SK-N-SH treated with all-trans-retinoic acid at 6 μM for 48 hours (cell line): ENCODE results near the gene SLC4A4.

Experiments
- ATAC-seq: fragments of 200-7000 bp; cut with Tn5 transposase; 3 replicates; pipeline ENCODE4 v1.9.1; 2020; ENCODE audit warnings: mild to moderate bottlenecking, moderate library complexity
- ARNTL ChIP-seq: fragments of 450-650 bp; formaldehyde crosslinking; IDR thresholded peaks from 2 replicates; pipeline ENCODE4 v1.5.0; 2020; ENCODE audit warnings: low read depth, mild to moderate bottlenecking, moderate library complexity, borderline replicate concordance
- BACH2 ChIP-seq: fragments of 250-450 bp; sonication (Bioruptor Pico); IDR thresholded peaks from 2 replicates; pipeline ENCODE4 v1.9.0; 2021; ENCODE audit warnings: mild to moderate bottlenecking, borderline replicate concordance
- CSDC2 ChIP-seq: fragments of 250-450 bp; sonication (Bioruptor Pico); IDR thresholded peaks from 2 replicates; pipeline ENCODE4 v1.5.0; 2020; ENCODE audit warnings: mild to moderate bottlenecking, moderate library complexity
- ESRRG ChIP-seq: fragments of 250-450 bp; sonication (Bioruptor Pico); IDR thresholded peaks from 2 replicates; pipeline ENCODE4 v1.6.1; 2021; ENCODE audit warnings: mild to moderate bottlenecking
- GLIS3 ChIP-seq: fragments of 250-450 bp; sonication (Bioruptor Pico); IDR thresholded peaks from 2 replicates; pipeline ENCODE4 v1.5.0; 2020; ENCODE audit warnings: mild to moderate bottlenecking, moderate library complexity
- ISL1 ChIP-seq: fragments of 250-450 bp; sonication (Bioruptor Pico); IDR thresholded peaks from 2 replicates; pipeline ENCODE4 v2.1.2; 2022; ENCODE audit warnings: mild to moderate bottlenecking, moderate library complexity
- OSR1 ChIP-seq: fragments of 250-450 bp; sonication (Bioruptor Pico); IDR thresholded peaks from 2 replicates; pipeline ENCODE4 v1.8.0; 2022; ENCODE audit warnings: moderate library complexity, mild to moderate bottlenecking, inconsistent platforms
- RARB ChIP-seq: fragments of 250-450 bp; sonication (Bioruptor Pico); IDR thresholded peaks from 2 replicates; pipeline ENCODE4 v1.8.0; 2021; ENCODE audit warnings: mild to moderate bottlenecking, moderate library complexity
- SNAI2 ChIP-seq: fragments of 250-450 bp; sonication (Bioruptor Pico); IDR thresholded peaks from 2 replicates; pipeline ENCODE4 v1.5.0; 2020; ENCODE audit warnings: mild to moderate bottlenecking, moderate library complexity
- TCF4 ChIP-seq: fragments of 250-450 bp; sonication (Bioruptor Pico); IDR thresholded peaks from 2 replicates; pipeline ENCODE4 v1.8.0; 2021; ENCODE audit warnings: mild to moderate bottlenecking, moderate library complexity, borderline replicate concordance
- ZC3H10 ChIP-seq: fragments of 250-450 bp; sonication (Bioruptor Pico); IDR thresholded peaks from 2 replicates; pipeline ENCODE4 v1.5.1; 2021; ENCODE audit warnings: mild to moderate bottlenecking, moderate library complexity
- ZFP3 ChIP-seq: fragments of 250-450 bp; sonication (Bioruptor Pico); IDR thresholded peaks from 2 replicates; pipeline ENCODE4 v1.5.0; 2020; ENCODE audit warnings: mild to moderate bottlenecking, moderate library complexity
- ZFP30 ChIP-seq: fragments of 450-650 bp; formaldehyde crosslinking; IDR thresholded peaks from 2 replicates; pipeline ENCODE4 v1.5.0; 2022; ENCODE audit warnings: mild to moderate bottlenecking, moderate library complexity
- ZNF70 ChIP-seq: fragments of 450-650 bp; formaldehyde crosslinking; IDR thresholded peaks from 2 replicates; pipeline ENCODE4 v1.5.0; 2020; ENCODE audit warnings: mild to moderate bottlenecking, moderate library complexity
- ZNF8 ChIP-seq: fragments of 450-650 bp; formaldehyde crosslinking; IDR thresholded peaks from 2 replicates; pipeline ENCODE4 v1.5.0; 2020; ENCODE audit warnings: mild to moderate bottlenecking, moderate library complexity
- TF ChIP-seq, protein P1 (sequence below): fragments of 250-450 bp; sonication (Bioruptor Pico); IDR thresholded peaks from 2 replicates; pipeline ENCODE4 v1.8.0; 2020; ENCODE audit warnings: mild to moderate bottlenecking, moderate library complexity, borderline replicate concordance
- TF ChIP-seq, protein P2 (sequence below): fragments of 250-450 bp; sonication (Bioruptor Pico); IDR thresholded peaks from 2 replicates; pipeline ENCODE4 v1.5.1; 2021; ENCODE audit warnings: mild to moderate bottlenecking, moderate library complexity
- TF ChIP-seq, protein P3 (sequence below): fragments of 250-450 bp; sonication (Bioruptor Pico); IDR thresholded peaks from 2 replicates; pipeline ENCODE4 v1.8.0; 2021; ENCODE audit warnings: low read depth, mild to moderate bottlenecking, moderate library complexity, borderline replicate concordance
- TF ChIP-seq, protein P4 (sequence below): fragments of 250-450 bp; sonication (Bioruptor Pico); IDR thresholded peaks from 2 replicates; pipeline ENCODE4 v1.5.0; 2020; ENCODE audit warnings: mild to moderate bottlenecking, moderate library complexity

Gene SLC4A4

DNA sequence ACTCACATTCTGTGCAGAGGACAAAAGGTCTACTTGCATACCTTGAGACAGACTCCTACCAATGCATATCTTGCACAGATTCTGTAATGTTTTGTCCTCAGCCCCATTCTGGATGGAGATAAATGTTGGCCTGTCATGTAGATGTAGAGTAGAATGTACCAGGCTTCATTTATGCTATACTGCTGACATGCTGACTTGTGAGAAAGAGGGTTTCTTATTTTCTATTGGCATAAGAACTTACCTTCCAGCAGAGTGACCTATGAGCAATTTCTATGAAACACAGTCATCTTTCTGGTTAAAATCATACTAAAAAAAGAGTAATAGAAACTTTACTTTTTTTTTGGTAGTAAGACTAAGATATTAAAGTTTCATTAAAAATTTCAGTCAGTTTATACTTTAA lies 17.2 kb downstream of the SLC4A4 start:
- no peak for ATAC-seq
- TF ChIP-seq ZNF70 (CRISPR knock-in tag) (no peak), ZC3H10 (CRISPR knock-in tag) (no peak), RARB (no peak), GLIS3 (no peak), ARNTL (no peak)
- TF ChIP-seq, protein P1, sequence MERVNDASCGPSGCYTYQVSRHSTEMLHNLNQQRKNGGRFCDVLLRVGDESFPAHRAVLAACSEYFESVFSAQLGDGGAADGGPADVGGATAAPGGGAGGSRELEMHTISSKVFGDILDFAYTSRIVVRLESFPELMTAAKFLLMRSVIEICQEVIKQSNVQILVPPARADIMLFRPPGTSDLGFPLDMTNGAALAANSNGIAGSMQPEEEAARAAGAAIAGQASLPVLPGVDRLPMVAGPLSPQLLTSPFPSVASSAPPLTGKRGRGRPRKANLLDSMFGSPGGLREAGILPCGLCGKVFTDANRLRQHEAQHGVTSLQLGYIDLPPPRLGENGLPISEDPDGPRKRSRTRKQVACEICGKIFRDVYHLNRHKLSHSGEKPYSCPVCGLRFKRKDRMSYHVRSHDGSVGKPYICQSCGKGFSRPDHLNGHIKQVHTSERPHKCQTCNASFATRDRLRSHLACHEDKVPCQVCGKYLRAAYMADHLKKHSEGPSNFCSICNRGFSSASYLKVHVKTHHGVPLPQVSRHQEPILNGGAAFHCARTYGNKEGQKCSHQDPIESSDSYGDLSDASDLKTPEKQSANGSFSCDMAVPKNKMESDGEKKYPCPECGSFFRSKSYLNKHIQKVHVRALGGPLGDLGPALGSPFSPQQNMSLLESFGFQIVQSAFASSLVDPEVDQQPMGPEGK (CRISPR knock-in tag): no peak
- TF ChIP-seq, protein P2, sequence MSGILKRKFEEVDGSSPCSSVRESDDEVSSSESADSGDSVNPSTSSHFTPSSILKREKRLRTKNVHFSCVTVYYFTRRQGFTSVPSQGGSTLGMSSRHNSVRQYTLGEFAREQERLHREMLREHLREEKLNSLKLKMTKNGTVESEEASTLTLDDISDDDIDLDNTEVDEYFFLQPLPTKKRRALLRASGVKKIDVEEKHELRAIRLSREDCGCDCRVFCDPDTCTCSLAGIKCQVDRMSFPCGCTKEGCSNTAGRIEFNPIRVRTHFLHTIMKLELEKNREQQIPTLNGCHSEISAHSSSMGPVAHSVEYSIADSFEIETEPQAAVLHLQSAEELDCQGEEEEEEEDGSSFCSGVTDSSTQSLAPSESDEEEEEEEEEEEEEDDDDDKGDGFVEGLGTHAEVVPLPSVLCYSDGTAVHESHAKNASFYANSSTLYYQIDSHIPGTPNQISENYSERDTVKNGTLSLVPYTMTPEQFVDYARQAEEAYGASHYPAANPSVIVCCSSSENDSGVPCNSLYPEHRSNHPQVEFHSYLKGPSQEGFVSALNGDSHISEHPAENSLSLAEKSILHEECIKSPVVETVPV (CRISPR knock-in tag): no peak

DNA sequence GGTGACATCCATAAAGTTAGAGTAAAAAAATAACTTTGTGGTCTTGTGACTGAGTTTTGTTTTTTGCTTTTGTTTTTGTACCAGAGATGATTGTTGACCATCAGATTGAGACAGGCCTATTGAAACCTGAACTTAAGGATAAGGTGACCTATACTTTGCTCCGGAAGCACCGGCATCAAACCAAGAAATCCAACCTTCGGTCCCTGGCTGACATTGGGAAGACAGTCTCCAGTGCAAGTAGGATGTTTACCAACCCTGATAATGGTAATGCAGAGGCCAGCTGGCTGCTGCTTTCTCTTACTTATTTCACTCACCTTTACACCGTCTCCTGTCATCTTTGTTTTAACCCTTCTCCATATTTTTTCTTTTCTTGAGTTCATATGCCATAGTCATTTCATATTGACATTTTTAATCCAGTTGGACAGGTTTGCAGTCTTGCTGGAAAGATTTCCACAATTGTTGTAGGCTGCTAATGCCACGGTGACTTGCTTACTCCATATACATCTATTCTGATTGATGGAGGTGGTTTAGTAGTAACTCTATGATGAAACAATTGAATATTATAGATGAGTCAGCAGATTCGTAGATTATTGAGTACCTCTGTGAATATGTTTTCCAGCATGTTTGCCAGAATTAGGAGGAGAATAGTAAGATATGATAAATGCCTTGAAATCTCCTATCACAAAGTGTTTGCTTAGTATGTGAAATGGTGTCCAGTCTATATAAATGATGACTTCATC lies 18.3 kb downstream of the SLC4A4 start:
- no peak for ATAC-seq

DNA sequence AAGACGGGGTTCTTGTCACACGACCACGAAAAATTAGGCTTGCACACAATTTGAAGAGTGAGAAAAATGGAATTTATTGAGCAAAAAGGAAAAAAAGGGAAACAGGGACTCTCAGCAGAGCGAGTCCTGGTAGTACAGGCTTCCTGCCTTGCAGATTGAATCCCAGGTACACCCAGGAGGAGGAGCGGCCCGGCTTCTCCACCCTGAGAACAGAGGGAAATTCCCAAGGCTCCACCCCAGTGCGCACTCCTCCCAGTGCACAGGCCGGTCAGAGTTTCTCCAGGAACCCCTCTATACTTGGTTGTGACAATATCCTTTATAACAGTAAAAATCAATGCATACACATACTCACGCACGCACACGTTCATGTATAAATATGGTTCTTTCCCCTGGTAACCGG lies 22.0 kb downstream of the SLC4A4 start:
- TF ChIP-seq OSR1 (CRISPR knock-in tag) (no peak), GLIS3 (no peak), BACH2 (no peak), ZNF70 (CRISPR knock-in tag) (no peak), ZFP30 (CRISPR knock-in tag) (no peak), ZFP3 (no peak)
- TF ChIP-seq, protein P3, sequence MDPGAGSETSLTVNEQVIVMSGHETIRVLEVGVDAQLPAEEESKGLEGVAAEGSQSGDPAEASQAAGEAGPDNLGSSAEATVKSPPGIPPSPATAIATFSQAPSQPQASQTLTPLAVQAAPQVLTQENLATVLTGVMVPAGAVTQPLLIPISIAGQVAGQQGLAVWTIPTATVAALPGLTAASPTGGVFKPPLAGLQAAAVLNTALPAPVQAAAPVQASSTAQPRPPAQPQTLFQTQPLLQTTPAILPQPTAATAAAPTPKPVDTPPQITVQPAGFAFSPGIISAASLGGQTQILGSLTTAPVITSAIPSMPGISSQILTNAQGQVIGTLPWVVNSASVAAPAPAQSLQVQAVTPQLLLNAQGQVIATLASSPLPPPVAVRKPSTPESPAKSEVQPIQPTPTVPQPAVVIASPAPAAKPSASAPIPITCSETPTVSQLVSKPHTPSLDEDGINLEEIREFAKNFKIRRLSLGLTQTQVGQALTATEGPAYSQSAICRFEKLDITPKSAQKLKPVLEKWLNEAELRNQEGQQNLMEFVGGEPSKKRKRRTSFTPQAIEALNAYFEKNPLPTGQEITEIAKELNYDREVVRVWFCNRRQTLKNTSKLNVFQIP: no peak
- TF ChIP-seq, protein P2 (CRISPR knock-in tag): no peak
- TF ChIP-seq, all 23 proteins: peak for 0
- no peak for ATAC-seq

More for the DNA sequence above, 18.3 kb downstream of the SLC4A4 start:
- TF ChIP-seq, protein P4, sequence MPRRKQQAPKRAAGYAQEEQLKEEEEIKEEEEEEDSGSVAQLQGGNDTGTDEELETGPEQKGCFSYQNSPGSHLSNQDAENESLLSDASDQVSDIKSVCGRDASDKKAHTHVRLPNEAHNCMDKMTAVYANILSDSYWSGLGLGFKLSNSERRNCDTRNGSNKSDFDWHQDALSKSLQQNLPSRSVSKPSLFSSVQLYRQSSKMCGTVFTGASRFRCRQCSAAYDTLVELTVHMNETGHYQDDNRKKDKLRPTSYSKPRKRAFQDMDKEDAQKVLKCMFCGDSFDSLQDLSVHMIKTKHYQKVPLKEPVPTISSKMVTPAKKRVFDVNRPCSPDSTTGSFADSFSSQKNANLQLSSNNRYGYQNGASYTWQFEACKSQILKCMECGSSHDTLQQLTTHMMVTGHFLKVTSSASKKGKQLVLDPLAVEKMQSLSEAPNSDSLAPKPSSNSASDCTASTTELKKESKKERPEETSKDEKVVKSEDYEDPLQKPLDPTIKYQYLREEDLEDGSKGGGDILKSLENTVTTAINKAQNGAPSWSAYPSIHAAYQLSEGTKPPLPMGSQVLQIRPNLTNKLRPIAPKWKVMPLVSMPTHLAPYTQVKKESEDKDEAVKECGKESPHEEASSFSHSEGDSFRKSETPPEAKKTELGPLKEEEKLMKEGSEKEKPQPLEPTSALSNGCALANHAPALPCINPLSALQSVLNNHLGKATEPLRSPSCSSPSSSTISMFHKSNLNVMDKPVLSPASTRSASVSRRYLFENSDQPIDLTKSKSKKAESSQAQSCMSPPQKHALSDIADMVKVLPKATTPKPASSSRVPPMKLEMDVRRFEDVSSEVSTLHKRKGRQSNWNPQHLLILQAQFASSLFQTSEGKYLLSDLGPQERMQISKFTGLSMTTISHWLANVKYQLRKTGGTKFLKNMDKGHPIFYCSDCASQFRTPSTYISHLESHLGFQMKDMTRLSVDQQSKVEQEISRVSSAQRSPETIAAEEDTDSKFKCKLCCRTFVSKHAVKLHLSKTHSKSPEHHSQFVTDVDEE: no peak

DNA sequence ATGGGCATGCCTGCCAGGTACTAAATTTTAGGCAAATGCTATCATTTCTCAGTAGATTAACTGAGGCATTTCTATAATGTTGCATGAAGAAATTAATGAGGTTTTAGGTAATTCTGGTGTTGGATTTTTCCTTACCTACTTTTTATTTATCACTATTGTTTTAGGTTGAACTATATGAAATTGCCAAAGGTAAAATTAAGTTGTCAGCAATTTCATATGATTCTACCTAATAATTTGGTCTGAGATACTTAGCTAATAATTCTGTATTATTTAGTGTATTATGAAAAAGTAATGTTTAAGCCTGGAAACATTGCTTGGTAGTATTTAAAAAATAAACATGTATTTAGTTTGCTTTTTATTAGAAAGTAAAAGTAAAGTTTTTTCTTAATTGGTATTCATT lies 22.7 kb downstream of the SLC4A4 start:
- no peak for ATAC-seq
- TF ChIP-seq ZFP30 (CRISPR knock-in tag) (no peak), OSR1 (CRISPR knock-in tag) (no peak), ISL1 (CRISPR knock-in tag) (no peak), ZNF70 (CRISPR knock-in tag) (no peak), ARNTL (no peak), CSDC2 (CRISPR knock-in tag) (no peak), RARB (no peak), ESRRG (no peak), TCF4 (CRISPR knock-in tag) (no peak), GLIS3 (no peak), ZNF8 (CRISPR knock-in tag) (no peak), SNAI2 (CRISPR knock-in tag) (no peak)
- TF ChIP-seq, protein P3: no peak
- TF ChIP-seq, protein P4: no peak
- TF ChIP-seq, all 23 proteins: peak for 0
